Esophagus muscularis mucosa (tissue), 4 donors: Measurements from ENCODE around the gene GADL1. TPM values are rescaled to one million over a fixed set of nuclear protein-coding genes. Genes with fewer than 3 reads are reported as not detected.

Source experiments
- DNase-seq: peaks from one replicate; pipeline ENCODE4 v3.0.0-alpha.2; 2017; ENCODE audit errors: extremely low spot score
- H3K27ac ChIP-seq, 4 donors: fragments of 200-600 bp; sonication (generic); replicated peaks in 1 of 4; 1 replicate in 3 of 4; 2 replicates in 1 of 4; pipeline ENCODE4 v1.5.1; 2016 to 2019; ENCODE audit warnings: mild to moderate bottlenecking in 1 of 4
- H3K27me3 ChIP-seq, 4 donors: fragments of 200-600 bp; sonication (generic); one replicate each; pipeline versions ENCODE4 v1.5.1 to v1.6.0; 2016 to 2019
- H3K36me3 ChIP-seq, 4 donors: fragments of 200-600 bp; sonication (generic); one replicate each; pipeline ENCODE4 v1.5.1; 2016 to 2019
- H3K4me1 ChIP-seq, 4 donors: fragments of 200-600 bp; sonication (generic); one replicate each; pipeline ENCODE4 v1.5.1; 2016 to 2019
- H3K4me3 ChIP-seq, 4 donors: fragments of 200-600 bp; sonication (generic); 1 replicate in 2 of 4; 2 replicates in 2 of 4; pipeline ENCODE4 v1.5.1; 2016 to 2019; ENCODE audit warnings: mild to moderate bottlenecking in 4 of 4, moderate library complexity in 1 of 4
- H3K9me3 ChIP-seq, 4 donors: fragments of 200-600 bp; sonication (generic); 1 replicate in 3 of 4; 2 replicates in 1 of 4; pipeline ENCODE4 v1.5.1; 2016 to 2019
- CTCF ChIP-seq, 3 experiments: fragments of 200-600 bp in 2 of 3; fragments of 450-650 bp in 1 of 3; sonication (generic) in 2 of 3; IDR thresholded peaks; one replicate each; pipeline ENCODE4 v1.5.1; 2017 to 2019; ENCODE audit warnings: antibody characterized with exemption in 3 of 3, mild to moderate bottlenecking in 2 of 3, moderate library complexity in 1 of 3
- EP300 ChIP-seq: sonication (generic); formaldehyde crosslinking; IDR thresholded peaks from one replicate; pipeline ENCODE4 v1.6.1; 2017; ENCODE audit warnings: antibody characterized with exemption
- POLR2A ChIP-seq: fragments of 450-650 bp; IDR thresholded peaks from one replicate; pipeline ENCODE4 v1.6.1; 2017; ENCODE audit warnings: antibody characterized with exemption, moderate library complexity, mild to moderate bottlenecking, low read depth
- POLR2AphosphoS5 ChIP-seq, 2 donors: sonication (generic); formaldehyde crosslinking; IDR thresholded peaks; one replicate each; pipeline ENCODE4 v1.6.1; 2017; ENCODE audit warnings: antibody characterized with exemption in 2 of 2
- WGBS: methylation state at CpG from one replicate; pipeline ENCODE4 v1.1.5; 2018; 5-methylcytosine and 5-hydroxymethylcytosine counted together
- intact Hi-C: fragments of 100-400 bp; cut with DNase I; formaldehyde crosslinking; loops from one replicate; pipeline ENCODE4 v1.15.1; 2023
- total RNA-seq, 4 donors: library from RNA; depleted of rRNA; stranded (reverse); fragments of >200 nt; gene quantifications; one replicate each; pipeline versions ENCODE4 v1.1.0 to v1.2.1, GENCODE V29; 2016

Gene GADL1
- total RNA-seq, 4 donors from 2014 or later, result 1.7 to 4.6 (median 3.0) TPM

- Histone ChIP-seq H3K4me3 (no peak overlapping the region), H3K27me3 (no peaks in the 10 kb centered on the region), H3K36me3 (no peaks in the 10 kb centered on the region), H3K4me1 (peaks cover 3 to 38% (median 34%) of the 10 kb centered on the region in 4 donors), H3K27ac (no peak overlapping the region), H3K9me3 (no peaks in the 10 kb centered on the region)
- TF ChIP-seq EP300 (no peak), POLR2AphosphoS5 (IDR thresholded peaks at IDR 0.05) (no peak), CTCF (IDR thresholded peaks at IDR 0.05) (peak; percentile 30 to 46 (median 31))
- intact Hi-C loops, result no loop called here
- 58% methylated on average over 4 of the region's 4 CpGs for WGBS
- DNase-seq, result no peak
These were observed 146.6 kb downstream of the GADL1 start for GRCh38 chr3:30747771-30748281.

GRCh38 chr3:30743641-30744317 lies 150.7 kb downstream of the GADL1 start:
- DNase-seq, result no peak
- no peaks in the 10 kb centered on the region for H3K36me3 ChIP-seq
- H3K27ac ChIP-seq, result no peak overlapping the region
- no peaks in the 10 kb centered on the region for H3K9me3 ChIP-seq
- no peak for TF ChIP-seq CTCF (IDR thresholded peaks at IDR 0.05)
- TF ChIP-seq POLR2A, result no peak
- no peak for TF ChIP-seq EP300
- TF ChIP-seq POLR2AphosphoS5 (IDR thresholded peaks at IDR 0.05), result no peak
- H3K4me1 ChIP-seq, result peaks cover 3 to 32% (median 27%) of the 10 kb centered on the region in 4 donors
- H3K27me3 ChIP-seq, result no peaks in the 10 kb centered on the region
- intact Hi-C loops, result no loop called here
- no peak overlapping the region for H3K4me3 ChIP-seq

GRCh38 chr3:30742796-30743619 lies 151.5 kb downstream of the GADL1 start:
- peaks cover 3 to 25% (median 19%) of the 10 kb centered on the region in 4 donors for H3K4me1 ChIP-seq
- H3K36me3 ChIP-seq, result no peaks in the 10 kb centered on the region
- H3K4me3 ChIP-seq, result no peak overlapping the region
- intact Hi-C loops, result no loop called here
- no peaks in the 10 kb centered on the region for H3K27me3 ChIP-seq
- no peak overlapping the region for H3K27ac ChIP-seq
- DNase-seq, result no peak
- WGBS, result 84% methylated on average over 4 of the region's 4 CpGs
- TF ChIP-seq POLR2A, result no peak
- TF ChIP-seq POLR2AphosphoS5 (IDR thresholded peaks at IDR 0.05), result no peak
- TF ChIP-seq CTCF (IDR thresholded peaks at IDR 0.05), result no peak
- no peak for TF ChIP-seq EP300
- H3K9me3 ChIP-seq, result no peaks in the 10 kb centered on the region

- DNase-seq, result no peak
- Histone ChIP-seq H3K36me3 (no peaks in the 10 kb centered on the region), H3K27me3 (no peaks in the 10 kb centered on the region), H3K27ac (no peak overlapping the region), H3K4me1 (peaks cover 0 to 13% (median 8%) of the 10 kb centered on the region in 4 donors), H3K9me3 (no peaks in the 10 kb centered on the region), H3K4me3 (no peak overlapping the region)
- intact Hi-C loops, result no loop called here
- TF ChIP-seq POLR2AphosphoS5 (IDR thresholded peaks at IDR 0.05) (no peak), EP300 (no peak)
- 32% methylated on average over 2 of the region's 2 CpGs for WGBS
These were observed 152.6 kb downstream of the GADL1 start for GRCh38 chr3:30741889-30742288.

- intact Hi-C loops, result no loop called here
- Histone ChIP-seq H3K27ac (no peak overlapping the region), H3K36me3 (no peaks in the 10 kb centered on the region), H3K4me1 (peaks cover 0 to 11% (median 6%) of the 10 kb centered on the region in 4 donors), H3K4me3 (no peak overlapping the region), H3K27me3 (no peaks in the 10 kb centered on the region), H3K9me3 (no peaks in the 10 kb centered on the region)
- TF ChIP-seq EP300 (no peak), POLR2AphosphoS5 (IDR thresholded peaks at IDR 0.05) (no peak), POLR2A (no peak), CTCF (IDR thresholded peaks at IDR 0.05) (no peak)
- no peak for DNase-seq
- 95% methylated on average over 3 of the region's 3 CpGs for WGBS
These were observed 155.9 kb downstream of the GADL1 start for GRCh38 chr3:30738605-30739004.
